SJSA1 (cell line): ENCODE results near the gene ZNF749. TPM values are rescaled to one million over a fixed set of nuclear protein-coding genes. Genes with fewer than 3 reads are reported as not detected.

Experiments used
- total RNA-seq: library from RNA; depleted of rRNA; stranded (reverse); fragments of >200 nt; shearing (Covaris generic); gene quantifications from 2 replicates; pipeline ENCODE4 v1.2.3, GENCODE V29; 2014; rRNA removed

Gene ZNF749
- total RNA-seq, 1 experiment from 2014 or later = 8.2 TPM

Other genes starting within 250 kb of the ZNF749 start
- 37.6 and 49.1 TPM in 2 replicates for gene ZNF264, start 243.8 kb upstream of the ZNF749 start, total RNA-seq
- gene AURKC, start 204.3 kb upstream of the ZNF749 start, total RNA-seq = 0.89 TPM in 1 of 2 replicates, not detected in the other
- 16.9 and 17.6 TPM in 2 replicates for gene ZNF805, start 194.7 kb upstream of the ZNF749 start, total RNA-seq
- 39.0 and 39.5 TPM in 2 replicates for gene ZNF460, start 154.8 kb upstream of the ZNF749 start, total RNA-seq
- gene ZNF543, start 114.9 kb upstream of the ZNF749 start, total RNA-seq = 6.0 and 11.0 TPM in 2 replicates
- 11.1 and 11.4 TPM in 2 replicates for gene ZNF304, start 84.1 kb upstream of the ZNF749 start, total RNA-seq
- gene TRAPPC2B, start 71.8 kb upstream of the ZNF749 start, total RNA-seq = 13.4 and 20.8 TPM in 2 replicates
- 1.6 and 4.1 TPM in 2 replicates for gene ZNF547, start 71.8 kb upstream of the ZNF749 start, total RNA-seq
- 16.4 and 31.8 TPM in 2 replicates for gene ZNF548, start 45.5 kb upstream of the ZNF749 start, total RNA-seq
- gene ZNF17, start 24.2 kb upstream of the ZNF749 start, total RNA-seq = 7.4 and 10.4 TPM in 2 replicates
- gene VN1R1, start 21.8 kb downstream of the ZNF749 start, total RNA-seq = 0.03 TPM in 1 of 2 replicates, not detected in the other
- gene ZNF772, start 42.2 kb downstream of the ZNF749 start, total RNA-seq = 4.1 and 7.5 TPM in 2 replicates
- gene ZNF419, start 52.4 kb downstream of the ZNF749 start, total RNA-seq = 8.8 and 9.9 TPM in 2 replicates
- gene ZNF773, start 64.6 kb downstream of the ZNF749 start, total RNA-seq = 8.7 and 13.1 TPM in 2 replicates
- 3.9 and 4.3 TPM in 2 replicates for gene ZNF549, start 92.0 kb downstream of the ZNF749 start, total RNA-seq
- 6.6 and 6.8 TPM in 2 replicates for gene ZNF550, start 124.5 kb downstream of the ZNF749 start, total RNA-seq
- gene ZNF416, start 143.6 kb downstream of the ZNF749 start, total RNA-seq = 3.6 and 6.1 TPM in 2 replicates
- gene ZIK1, start 148.8 kb downstream of the ZNF749 start, total RNA-seq = 6.1 and 18.0 TPM in 2 replicates
- 12.6 and 21.4 TPM in 2 replicates for gene ZNF530, start 164.6 kb downstream of the ZNF749 start, total RNA-seq
- 25.0 and 26.3 TPM in 2 replicates for gene ZNF134, start 178.9 kb downstream of the ZNF749 start, total RNA-seq
- 9.7 and 18.5 TPM in 2 replicates for gene ZNF211, start 197.8 kb downstream of the ZNF749 start, total RNA-seq
- not detected in 2 replicates for gene ZSCAN4, start 233.6 kb downstream of the ZNF749 start, total RNA-seq
- gene ZNF551, start 246.7 kb downstream of the ZNF749 start, total RNA-seq = 6.3 and 12.2 TPM in 2 replicates